Measurements from ENCODE around the gene MMP24OS.

The MMP24OS gene

GRCh38 chr20:35304956-35305355, 27.0 kb upstream of the MMP24OS start:
- no peak for TF ChIP-seq ZFX (IDR thresholded peaks at IDR 0.05)
- TF ChIP-seq CTCF (conservative IDR thresholded peaks at IDR 0.05): no peak
- no peak overlapping the region for H3K27ac ChIP-seq

- no peak overlapping the region; the same call in 1 of the 2 replicates for H3K27ac ChIP-seq
- TF ChIP-seq CTCF (conservative IDR thresholded peaks at IDR 0.05) (peak; percentile 97), ZFX (IDR thresholded peaks at IDR 0.05) (no peak)
These were observed 26.0 kb upstream of the MMP24OS start for GRCh38 chr20:35303735-35304491.

- TF ChIP-seq CTCF (conservative IDR thresholded peaks at IDR 0.05) (no peak), ZFX (IDR thresholded peaks at IDR 0.05) (no peak)
- peak overlapping the region; percentile 12; the same call in 1 of the 2 replicates for H3K27ac ChIP-seq
These were observed 25.4 kb upstream of the MMP24OS start for GRCh38 chr20:35303382-35303734.

- peak overlapping the region; percentile 32; the same call in 1 of the 2 replicates for H3K27ac ChIP-seq
- TF ChIP-seq CTCF (conservative IDR thresholded peaks at IDR 0.05) (no peak), ZFX (IDR thresholded peaks at IDR 0.05) (no peak)
These were observed 24.8 kb upstream of the MMP24OS start for GRCh38 chr20:35302421-35303335.

GRCh38 chr20:35301426-35301825, 23.5 kb upstream of the MMP24OS start:
- TF ChIP-seq CTCF (conservative IDR thresholded peaks at IDR 0.05): no peak
- TF ChIP-seq ZFX (IDR thresholded peaks at IDR 0.05): no peak
- H3K27ac ChIP-seq: no peak overlapping the region

- H3K27ac ChIP-seq: no peak overlapping the region
- TF ChIP-seq ZFX (IDR thresholded peaks at IDR 0.05): no peak
- TF ChIP-seq CTCF (conservative IDR thresholded peaks at IDR 0.05): no peak
These were observed 22.7 kb upstream of the MMP24OS start for GRCh38 chr20:35300469-35301262.

All from C4-2B (cell line).